GM21825 (cell line): ENCODE results near the gene KRTAP5-3.
"Not testable (repeated sequence)": the region's sequence is repeated elsewhere in the genome, so short reads cannot be mapped to it uniquely, and the experiment has no call there.

Source experiments
- ATAC-seq: cut with Tn5 transposase; IDR thresholded peaks from one replicate; pipeline ENCODE4 v1.9.1; 2021; ENCODE audit warnings: mild to moderate bottlenecking, moderate library complexity; ENCODE audit not compliant: unreplicated experiment

Gene KRTAP5-3

GRCh38 chr11:1584661-1585370, 23.4 kb downstream of the KRTAP5-3 start, which contains the start of gene KRTAP5-1:
Gene KRTAP5-1 (minus strand): TSS chr11:1585283. CDS start chr11:1585249, 34 bp downstream.
- not testable (repeated sequence) for ATAC-seq

GRCh38 chr11:1582909-1583308, 25.4 kb downstream of the KRTAP5-3 start:
- ATAC-seq, result not testable (repeated sequence)

GRCh38 chr11:1581976-1582375, 26.3 kb downstream of the KRTAP5-3 start:
- no peak for ATAC-seq

- ATAC-seq, result no peak
Measured at GRCh38 chr11:1576825-1577224, 31.4 kb downstream of the KRTAP5-3 start.

- not testable (repeated sequence) for ATAC-seq
Measured at GRCh38 chr11:1575756-1576155, 32.5 kb downstream of the KRTAP5-3 start.

- ATAC-seq, result no peak
Measured at GRCh38 chr11:1574933-1575242, 33.4 kb downstream of the KRTAP5-3 start.

- no peak for ATAC-seq
Measured at GRCh38 chr11:1574238-1574932, 33.9 kb downstream of the KRTAP5-3 start.

GRCh38 chr11:1573903-1574237, 34.4 kb downstream of the KRTAP5-3 start:
- ATAC-seq, result no peak

GRCh38 chr11:1573077-1573902, 35.0 kb downstream of the KRTAP5-3 start:
- ATAC-seq, result no peak

GRCh38 chr11:1572197-1573076, 35.8 kb downstream of the KRTAP5-3 start, which contains the start of gene DUSP8:
Gene DUSP8 (minus strand): TSS chr11:1572271. CDS start chr11:1565826, 6,445 bp downstream.
- peak; percentile 54 for ATAC-seq

- no peak for ATAC-seq
Measured at GRCh38 chr11:1571760-1572196, 36.5 kb downstream of the KRTAP5-3 start.

- ATAC-seq, result no peak
Measured at GRCh38 chr11:1570896-1571759, 37.1 kb downstream of the KRTAP5-3 start.

GRCh38 chr11:1570531-1570895, 37.8 kb downstream of the KRTAP5-3 start:
- no peak for ATAC-seq

GRCh38 chr11:1570001-1570453, 38.2 kb downstream of the KRTAP5-3 start:
- ATAC-seq, result no peak

- ATAC-seq, result no peak
Measured at GRCh38 chr11:1569251-1569780, 38.9 kb downstream of the KRTAP5-3 start.

GRCh38 chr11:1568441-1568911, 39.8 kb downstream of the KRTAP5-3 start:
- no peak for ATAC-seq

GRCh38 chr11:1567721-1568100, 40.6 kb downstream of the KRTAP5-3 start:
- ATAC-seq, result no peak

- ATAC-seq, result no peak
Measured at GRCh38 chr11:1567052-1567720, 41.1 kb downstream of the KRTAP5-3 start.
